Stomach (tissue), 4 donors: ENCODE data around the gene KEAP1.

Source experiments
- EP300 ChIP-seq: sonication (generic); formaldehyde crosslinking; IDR thresholded peaks from one replicate; pipeline ENCODE4 v1.6.1; 2017; ENCODE audit warnings: antibody characterized with exemption
- POLR2A ChIP-seq, 4 donors: fragments of 450-650 bp; IDR thresholded peaks; one replicate each; pipeline ENCODE4 v1.6.1; 2016; ENCODE audit warnings: antibody characterized with exemption in 4 of 4, control low read depth in 2 of 4, mild to moderate bottlenecking in 1 of 4, moderate library complexity in 1 of 4
- POLR2AphosphoS5 ChIP-seq, 3 donors: sonication (generic); formaldehyde crosslinking; IDR thresholded peaks; one replicate each; pipeline ENCODE4 v1.6.1; 2016; ENCODE audit warnings: antibody characterized with exemption in 3 of 3
- TF ChIP-seq, protein P1 (sequence below), 7 experiments: fragments of 450-650 bp in 4 of 7; fragments of 200-600 bp in 3 of 7; sonication (generic) in 3 of 7; IDR thresholded peaks; one replicate each; pipeline ENCODE4 v1.5.1; 2016 to 2019; ENCODE audit warnings: antibody characterized with exemption in 7 of 7, control low read depth in 2 of 7, mild to moderate bottlenecking in 1 of 7

DNA sequence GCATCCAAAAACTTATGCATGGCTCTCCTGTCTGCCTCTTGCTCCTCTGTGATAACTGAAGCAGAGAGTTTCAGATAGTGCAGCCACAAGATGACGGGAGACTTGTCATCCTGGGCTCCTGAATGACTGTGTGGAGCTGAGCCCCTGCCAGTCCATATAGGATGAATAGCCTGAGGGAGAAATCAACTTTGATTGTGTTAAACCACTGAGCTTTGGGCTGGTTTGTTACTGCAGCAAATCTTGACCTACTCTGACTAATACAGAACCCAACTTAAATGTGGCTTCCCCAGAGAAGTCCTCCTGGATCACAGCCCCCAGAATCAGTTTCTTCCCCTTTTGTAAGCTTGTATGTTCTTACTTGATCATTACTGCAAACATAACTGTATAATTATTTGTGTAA lies 29.3 kb upstream of the KEAP1 start:
- TF ChIP-seq, protein P1, sequence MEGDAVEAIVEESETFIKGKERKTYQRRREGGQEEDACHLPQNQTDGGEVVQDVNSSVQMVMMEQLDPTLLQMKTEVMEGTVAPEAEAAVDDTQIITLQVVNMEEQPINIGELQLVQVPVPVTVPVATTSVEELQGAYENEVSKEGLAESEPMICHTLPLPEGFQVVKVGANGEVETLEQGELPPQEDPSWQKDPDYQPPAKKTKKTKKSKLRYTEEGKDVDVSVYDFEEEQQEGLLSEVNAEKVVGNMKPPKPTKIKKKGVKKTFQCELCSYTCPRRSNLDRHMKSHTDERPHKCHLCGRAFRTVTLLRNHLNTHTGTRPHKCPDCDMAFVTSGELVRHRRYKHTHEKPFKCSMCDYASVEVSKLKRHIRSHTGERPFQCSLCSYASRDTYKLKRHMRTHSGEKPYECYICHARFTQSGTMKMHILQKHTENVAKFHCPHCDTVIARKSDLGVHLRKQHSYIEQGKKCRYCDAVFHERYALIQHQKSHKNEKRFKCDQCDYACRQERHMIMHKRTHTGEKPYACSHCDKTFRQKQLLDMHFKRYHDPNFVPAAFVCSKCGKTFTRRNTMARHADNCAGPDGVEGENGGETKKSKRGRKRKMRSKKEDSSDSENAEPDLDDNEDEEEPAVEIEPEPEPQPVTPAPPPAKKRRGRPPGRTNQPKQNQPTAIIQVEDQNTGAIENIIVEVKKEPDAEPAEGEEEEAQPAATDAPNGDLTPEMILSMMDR (IDR thresholded peaks at IDR 0.05): no peak
- TF ChIP-seq EP300 (no peak), POLR2A (IDR thresholded peaks at IDR 0.05) (no peak), POLR2AphosphoS5 (IDR thresholded peaks at IDR 0.05) (no peak)
